DOHH2 (cell line): ENCODE data around the gene CPN1.

ENCODE experiments used
- H3F3A ChIP-seq: fragments of 200-600 bp; sonication (generic), shearing (Covaris generic); 2 replicates; pipeline ENCODE4 v1.6.0; 2016; ENCODE audit warnings: antibody characterized with exemption, mild to moderate bottlenecking; ENCODE audit not compliant: control insufficient read depth, insufficient read depth
- H3K27ac ChIP-seq: fragments of 200-600 bp; sonication (generic); 2 replicates; pipeline ENCODE4 v1.5.1; 2014; ENCODE audit warnings: low read depth, mild to moderate bottlenecking, low read length, moderate library complexity
- H3K27me3 ChIP-seq: fragments of 200-600 bp; sonication (generic); 2 replicates; pipeline ENCODE4 v1.6.1; 2014; ENCODE audit warnings: mild to moderate bottlenecking, low read length, mixed read lengths; ENCODE audit not compliant: control insufficient read depth
- H3K36me3 ChIP-seq: fragments of 200-600 bp; sonication (generic); 2 replicates; pipeline ENCODE4 v1.6.1; 2014; ENCODE audit warnings: mild to moderate bottlenecking, low read length, moderate library complexity, mixed read lengths; ENCODE audit not compliant: control insufficient read depth
- H3K4me1 ChIP-seq: fragments of 200-600 bp; sonication (generic); 2 replicates; pipeline ENCODE4 v1.6.1; 2014; ENCODE audit warnings: mild to moderate bottlenecking, low read length, mixed read lengths; ENCODE audit not compliant: control insufficient read depth
- H3K4me2 ChIP-seq: fragments of 200-600 bp; sonication (generic); 2 replicates; pipeline ENCODE4 v1.6.0; 2014; ENCODE audit warnings: mild to moderate bottlenecking, low read length, moderate library complexity
- H3K4me3 ChIP-seq: fragments of 200-600 bp; sonication (generic); 2 replicates; pipeline ENCODE4 v1.5.1; 2014; ENCODE audit warnings: mild to moderate bottlenecking, low read length, mixed read lengths
- H3K79me2 ChIP-seq: fragments of 200-600 bp; sonication (generic); 2 replicates; pipeline ENCODE4 v1.6.1; 2014; ENCODE audit warnings: mild to moderate bottlenecking, low read length, mixed read lengths; ENCODE audit not compliant: control insufficient read depth
- H3K9me2 ChIP-seq: fragments of 200-600 bp; sonication (generic); replicated peaks from 2 replicates; pipeline ENCODE4 v1.6.1; 2014; ENCODE audit warnings: mild to moderate bottlenecking, low read length, mixed read lengths; ENCODE audit not compliant: control insufficient read depth
- H3K9me3 ChIP-seq: fragments of 200-600 bp; sonication (generic); 2 replicates; pipeline ENCODE4 v1.6.1; 2014; ENCODE audit warnings: antibody characterized with exemption, low read length, mixed read lengths; ENCODE audit not compliant: control insufficient read depth, insufficient read depth
- H4K20me1 ChIP-seq: fragments of 200-600 bp; sonication (generic); 2 replicates; pipeline ENCODE4 v1.6.0; 2014; ENCODE audit warnings: low read depth, mild to moderate bottlenecking, antibody characterized with exemption, low read length, moderate library complexity; ENCODE audit not compliant: control insufficient read depth, insufficient read depth
- EZH2phosphoT487 ChIP-seq: fragments of 200-600 bp; sonication (generic); IDR thresholded peaks from 2 replicates; pipeline ENCODE4 v1.6.1; 2017; ENCODE audit warnings: borderline replicate concordance, mild to moderate bottlenecking, antibody characterized with exemption, low read length, moderate library complexity, mixed read lengths
- TF ChIP-seq, protein P1 (sequence below): fragments of 200-600 bp; sonication (generic); IDR thresholded peaks from one replicate; pipeline ENCODE4 v1.5.1; 2014; ENCODE audit warnings: antibody characterized with exemption, mild to moderate bottlenecking, low read depth, low read length; ENCODE audit not compliant: poor library complexity, severe bottlenecking

The CPN1 gene

GRCh38 chr10:100020886-100021253 is 60.8 kb downstream of the CPN1 start:
- H3K4me2 ChIP-seq: peak overlapping the region; percentile 73
- H3K27ac ChIP-seq: peak overlapping the region; percentile 98

DNA sequence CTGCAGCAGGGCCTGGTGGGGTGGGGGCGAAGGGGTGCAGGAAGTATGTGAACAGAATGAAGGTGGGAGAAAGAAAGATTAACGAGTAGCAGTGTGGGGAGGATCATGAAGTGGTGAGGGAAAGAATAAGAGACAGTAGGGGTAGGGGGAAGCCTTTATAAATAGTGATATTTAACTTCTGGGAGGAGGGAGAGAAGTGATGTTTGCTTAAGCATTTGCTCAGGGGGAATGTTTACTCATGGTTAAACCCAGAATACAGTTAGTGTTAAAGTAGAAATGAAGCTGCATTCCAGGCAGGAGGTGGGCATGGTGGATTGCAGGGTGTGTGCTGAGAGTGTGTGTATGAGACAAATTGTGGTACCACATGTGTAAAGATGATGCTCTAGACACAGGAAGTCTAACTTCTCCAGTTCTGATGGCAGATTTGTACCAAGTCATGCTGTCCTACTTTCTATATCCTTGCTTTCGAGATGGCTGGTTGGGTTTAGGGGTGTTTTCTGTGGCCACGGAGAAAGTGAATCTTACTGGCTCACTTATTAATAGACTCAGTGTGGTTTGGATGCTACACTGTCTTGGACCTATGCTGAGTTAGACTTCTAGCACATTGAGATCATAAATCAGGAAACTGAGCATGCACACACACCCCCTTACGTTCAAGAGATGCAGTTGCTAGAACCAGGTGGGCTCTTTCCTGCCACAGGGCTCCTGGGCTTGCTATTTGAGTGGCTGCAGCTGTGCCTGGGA is 61.4 kb downstream of the CPN1 start:
- H3K36me3 ChIP-seq: no peaks in the 10 kb centered on the region

More at GRCh38 chr10:100020886-100021253, 60.8 kb downstream of the CPN1 start:
- Histone ChIP-seq H3K27me3 (no peaks in the 10 kb centered on the region), H3K4me1 (peaks cover 92% of the 10 kb centered on the region), H3F3A (peaks cover 29% of the 10 kb centered on the region), H4K20me1 (no peaks in the 10 kb centered on the region), H3K9me2 (no peaks in the 10 kb centered on the region), H3K36me3 (no peaks in the 10 kb centered on the region), H3K4me3 (peak overlapping the region; percentile 67), H3K79me2 (no peaks in the 10 kb centered on the region), H3K9me3 (no peaks in the 10 kb centered on the region)
- no peak for TF ChIP-seq EZH2phosphoT487
- TF ChIP-seq, protein P1, sequence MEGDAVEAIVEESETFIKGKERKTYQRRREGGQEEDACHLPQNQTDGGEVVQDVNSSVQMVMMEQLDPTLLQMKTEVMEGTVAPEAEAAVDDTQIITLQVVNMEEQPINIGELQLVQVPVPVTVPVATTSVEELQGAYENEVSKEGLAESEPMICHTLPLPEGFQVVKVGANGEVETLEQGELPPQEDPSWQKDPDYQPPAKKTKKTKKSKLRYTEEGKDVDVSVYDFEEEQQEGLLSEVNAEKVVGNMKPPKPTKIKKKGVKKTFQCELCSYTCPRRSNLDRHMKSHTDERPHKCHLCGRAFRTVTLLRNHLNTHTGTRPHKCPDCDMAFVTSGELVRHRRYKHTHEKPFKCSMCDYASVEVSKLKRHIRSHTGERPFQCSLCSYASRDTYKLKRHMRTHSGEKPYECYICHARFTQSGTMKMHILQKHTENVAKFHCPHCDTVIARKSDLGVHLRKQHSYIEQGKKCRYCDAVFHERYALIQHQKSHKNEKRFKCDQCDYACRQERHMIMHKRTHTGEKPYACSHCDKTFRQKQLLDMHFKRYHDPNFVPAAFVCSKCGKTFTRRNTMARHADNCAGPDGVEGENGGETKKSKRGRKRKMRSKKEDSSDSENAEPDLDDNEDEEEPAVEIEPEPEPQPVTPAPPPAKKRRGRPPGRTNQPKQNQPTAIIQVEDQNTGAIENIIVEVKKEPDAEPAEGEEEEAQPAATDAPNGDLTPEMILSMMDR: peak; percentile 18

GRCh38 chr10:100019787-100020141 is 61.9 kb downstream of the CPN1 start:
- peak overlapping the region; percentile 73 for H3K4me2 ChIP-seq

More for the DNA sequence above, 61.4 kb downstream of the CPN1 start:
- H3K9me3 ChIP-seq: no peaks in the 10 kb centered on the region
- no peaks in the 10 kb centered on the region for H3K9me2 ChIP-seq
- peak overlapping the region; percentile 67 for H3K4me3 ChIP-seq
- peak overlapping the region; percentile 73 for H3K4me2 ChIP-seq
- H3K27ac ChIP-seq: peak overlapping the region; percentile 98
- H4K20me1 ChIP-seq: no peaks in the 10 kb centered on the region
- H3K27me3 ChIP-seq: no peaks in the 10 kb centered on the region
- no peaks in the 10 kb centered on the region for H3K79me2 ChIP-seq
- peaks cover 31% of the 10 kb centered on the region for H3F3A ChIP-seq
- peaks cover 92% of the 10 kb centered on the region for H3K4me1 ChIP-seq
- no peak for TF ChIP-seq EZH2phosphoT487
- TF ChIP-seq, protein P1: peak; percentile 39

More at GRCh38 chr10:100019787-100020141, 61.9 kb downstream of the CPN1 start:
- H3K27me3 ChIP-seq: no peaks in the 10 kb centered on the region
- no peaks in the 10 kb centered on the region for H3K9me2 ChIP-seq
- H3K4me1 ChIP-seq: peaks cover 92% of the 10 kb centered on the region
- H3K79me2 ChIP-seq: no peaks in the 10 kb centered on the region
- H4K20me1 ChIP-seq: no peaks in the 10 kb centered on the region
- TF ChIP-seq, protein P1: no peak
- no peak for TF ChIP-seq EZH2phosphoT487
- H3K4me3 ChIP-seq: peak overlapping the region; percentile 67
- peak overlapping the region; percentile 98 for H3K27ac ChIP-seq
- 0 out of 2 replicates have a peak, but pooled peaks cover 2% of the 10 kb centered on the region for H3K36me3 ChIP-seq
- H3F3A ChIP-seq: peaks cover 32% of the 10 kb centered on the region
- no peaks in the 10 kb centered on the region for H3K9me3 ChIP-seq
